GM12878 (cell line): ENCODE measurements around the gene WDR91. TPM values are rescaled to one million over a fixed set of nuclear protein-coding genes. Genes with fewer than 3 reads are reported as not detected.
A peak's percentile ranks its signal among the peaks of the same experiment; 100 is the strongest.

Experiments used
- BMI1 ChIP-seq: fragments of 450-650 bp; IDR thresholded peaks from 2 replicates; pipeline ENCODE4 v1.6.1; 2016; ENCODE audit warnings: mild to moderate bottlenecking, moderate library complexity, borderline replicate concordance
- CBFB ChIP-seq: IDR thresholded peaks from 2 replicates; pipeline ENCODE4 v1.6.1; 2016; ENCODE audit warnings: antibody characterized with exemption, low read depth
- CEBPB ChIP-seq, 2 experiments: fragments of 150-350 bp in 1 of 2; IDR thresholded peaks; 2 replicates each; pipeline ENCODE4 v1.6.1; 2012 to 2014; ENCODE audit warnings: low read depth in 2 of 2, low read length in 2 of 2, borderline replicate concordance in 1 of 2, inconsistent platforms in 1 of 2
- EED ChIP-seq: sonication (generic); IDR thresholded peaks from 2 replicates; pipeline ENCODE4 v1.6.1; 2016; ENCODE audit warnings: antibody characterized with exemption, low read depth
- EZH2 ChIP-seq: IDR thresholded peaks from 2 replicates; pipeline ENCODE4 v1.6.1; 2012; ENCODE audit warnings: low read depth, mild to moderate bottlenecking, control low read depth, inconsistent platforms, low read length, borderline replicate concordance; ENCODE audit not compliant: control insufficient read depth
- JUNB ChIP-seq: IDR thresholded peaks from 2 replicates; pipeline ENCODE4 v1.6.1; 2016; ENCODE audit warnings: antibody characterized with exemption, mild to moderate bottlenecking
- JUND ChIP-seq: IDR thresholded peaks from 2 replicates; pipeline ENCODE4 v1.6.1; 2012; ENCODE audit warnings: low read depth, mild to moderate bottlenecking, low read length, improper control_type of control experiment, moderate library complexity
- KLF5 ChIP-seq: fragments of 450-650 bp; IDR thresholded peaks from 2 replicates; pipeline ENCODE4 v1.6.1; 2014; ENCODE audit warnings: mild to moderate bottlenecking; ENCODE audit not compliant: partially characterized antibody
- NFYA ChIP-seq: IDR thresholded peaks from 2 replicates; pipeline ENCODE4 v1.6.1; 2011; ENCODE audit warnings: low read depth, mild to moderate bottlenecking, low read length, improper control_type of control experiment, borderline replicate concordance
- NFYB ChIP-seq: IDR thresholded peaks from 2 replicates; pipeline ENCODE4 v1.6.1; 2011; ENCODE audit warnings: low read depth, mild to moderate bottlenecking, low read length, improper control_type of control experiment, moderate library complexity; ENCODE audit not compliant: insufficient read depth
- NR2C1 ChIP-seq: fragments of 450-650 bp; IDR thresholded peaks from 2 replicates; pipeline ENCODE4 v1.6.1; 2017; ENCODE audit warnings: antibody characterized with exemption, mild to moderate bottlenecking, moderate library complexity
- NR2F1 ChIP-seq: fragments of 450-650 bp; conservative IDR thresholded peaks from 2 replicates; pipeline ENCODE4 v1.6.1; 2017; ENCODE audit warnings: mild to moderate bottlenecking
- RUNX3 ChIP-seq: IDR thresholded peaks from 2 replicates; pipeline ENCODE4 v1.6.1; 2012; ENCODE audit warnings: low read length, inconsistent platforms
- SIN3A ChIP-seq: IDR thresholded peaks from 2 replicates; pipeline ENCODE4 v1.6.1; 2012; ENCODE audit warnings: low read depth, low read length, improper control_type of control experiment
- TCF12 ChIP-seq: IDR thresholded peaks from 2 replicates; pipeline ENCODE4 v1.6.1; 2011; ENCODE audit warnings: low read depth, mild to moderate bottlenecking, low read length
- TCF3 ChIP-seq: IDR thresholded peaks from 2 replicates; pipeline ENCODE4 v1.6.1; 2012; ENCODE audit warnings: low read depth, mild to moderate bottlenecking, low read length, borderline replicate concordance; ENCODE audit not compliant: insufficient read depth
- YY1 ChIP-seq: IDR thresholded peaks from 2 replicates; pipeline ENCODE4 v1.6.1; 2011; ENCODE audit warnings: low read depth, mild to moderate bottlenecking, low read length
- ZNF217 ChIP-seq: fragments of 450-650 bp; IDR thresholded peaks from 2 replicates; pipeline ENCODE4 v1.6.1; 2017; ENCODE audit warnings: antibody characterized with exemption, mild to moderate bottlenecking
- polyA plus RNA-seq, 11 experiments: library from polyadenylated mRNA; depleted of rRNA in 4 of 11; unstranded in 6 of 11; stranded (reverse) in 5 of 11; fragments of >200 nt; fragmentation: Nextera tagmentation in 4 of 11; fragmentation: Illumina TruSeq in 1 of 11; extraction: Ambion mirVana in 4 of 11; extraction: Trizol in 1 of 11; gene quantifications; 1 replicate in 1 of 11; 2 replicates in 10 of 11; pipeline versions ENCODE4 v1.2.1 to v1.2.3, GENCODE V29; 2011 to 2016; ENCODE audit warnings: inconsistent platforms in 2 of 11, missing spikeins in 2 of 11, low read depth in 1 of 11
- total RNA-seq, 4 experiments: library from RNA; depleted of rRNA in 3 of 4; stranded (reverse); fragments of >200 nt in 3 of 4; fragmentation: Illumina TruSeq in 1 of 4; extraction: Trizol in 1 of 4; gene quantifications; 2 replicates each; pipeline versions ENCODE4 v1.2.1 to v1.2.3, GENCODE V29; 2013 to 2021
- TF ChIP-seq, protein P1 (sequence below): fragments of 450-650 bp; IDR thresholded peaks from 2 replicates; pipeline ENCODE4 v1.6.1; 2018; ENCODE audit warnings: borderline replicate concordance, mild to moderate bottlenecking; ENCODE audit not compliant: partially characterized antibody
- TF ChIP-seq, protein P2 (sequence below): fragments of 450-650 bp; formaldehyde crosslinking; IDR thresholded peaks from 2 replicates; pipeline ENCODE4 v1.4.0; 2020; ENCODE audit warnings: mild to moderate bottlenecking, moderate library complexity
- TF ChIP-seq, protein P3 (sequence below): IDR thresholded peaks from 2 replicates; pipeline ENCODE4 v1.6.1; 2012; ENCODE audit warnings: low read depth, low read length, improper control_type of control experiment
- TF ChIP-seq, protein P4 (sequence below): IDR thresholded peaks from 2 replicates; pipeline ENCODE4 v1.6.1; 2012; ENCODE audit warnings: mild to moderate bottlenecking, low read depth, low read length

Gene WDR91
- total and polyA plus RNA-seq, 10 of the 15 experiments (the other 5 are each of a cell fraction or from before 2014, with no cell fraction given) = 7.6 to 83.3 (median 16.5) TPM

DNA sequence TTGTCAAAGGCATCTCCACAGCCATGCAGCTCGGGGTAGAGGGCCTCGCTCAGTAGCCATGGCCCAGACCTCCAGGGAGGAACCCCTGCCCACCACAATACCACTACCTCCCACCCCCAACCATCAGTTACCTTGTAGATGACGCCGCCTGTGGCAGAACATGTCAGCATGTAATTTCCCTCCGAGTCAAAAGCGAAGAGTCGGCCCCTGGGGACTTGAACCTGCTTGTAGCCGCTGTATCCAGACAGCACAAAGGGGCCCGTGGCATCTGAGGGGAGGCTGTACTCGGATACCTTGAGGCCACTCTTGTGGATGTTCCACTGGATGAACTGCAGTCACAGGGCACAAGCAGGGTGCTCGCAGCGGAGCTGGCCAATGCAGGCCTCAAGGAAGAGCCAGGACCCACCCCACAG, 24.5 kb downstream of the WDR91 start (continued):
- TF ChIP-seq ZNF217 (no peak), BMI1 (peak; percentile 67; the same call in 1 of the 2 replicates), KLF5 (peak; percentile 88), TCF12 (peak; percentile 88), TCF3 (no peak), YY1 (0 out of 2 replicates have a peak, but pooled peaks have one; percentile 64), JUNB (peak; percentile 98), CEBPB (IDR thresholded peaks at IDR 0.05; ENCODE audit: borderline replicate concordance in 1 of 2, low read depth in 2 of 2, low read length in 2 of 2) (no peak), RUNX3 (peak; percentile 97), NR2C1 (no peak), EED (peak; percentile 85), SIN3A (no peak), NFYB (no peak), NR2F1 (peak; percentile 95), NFYA (no peak), JUND (peak; percentile 93; the same call in 1 of the 2 replicates), EZH2 (no peak), CBFB (peak; percentile 88)
- TF ChIP-seq, protein P1, sequence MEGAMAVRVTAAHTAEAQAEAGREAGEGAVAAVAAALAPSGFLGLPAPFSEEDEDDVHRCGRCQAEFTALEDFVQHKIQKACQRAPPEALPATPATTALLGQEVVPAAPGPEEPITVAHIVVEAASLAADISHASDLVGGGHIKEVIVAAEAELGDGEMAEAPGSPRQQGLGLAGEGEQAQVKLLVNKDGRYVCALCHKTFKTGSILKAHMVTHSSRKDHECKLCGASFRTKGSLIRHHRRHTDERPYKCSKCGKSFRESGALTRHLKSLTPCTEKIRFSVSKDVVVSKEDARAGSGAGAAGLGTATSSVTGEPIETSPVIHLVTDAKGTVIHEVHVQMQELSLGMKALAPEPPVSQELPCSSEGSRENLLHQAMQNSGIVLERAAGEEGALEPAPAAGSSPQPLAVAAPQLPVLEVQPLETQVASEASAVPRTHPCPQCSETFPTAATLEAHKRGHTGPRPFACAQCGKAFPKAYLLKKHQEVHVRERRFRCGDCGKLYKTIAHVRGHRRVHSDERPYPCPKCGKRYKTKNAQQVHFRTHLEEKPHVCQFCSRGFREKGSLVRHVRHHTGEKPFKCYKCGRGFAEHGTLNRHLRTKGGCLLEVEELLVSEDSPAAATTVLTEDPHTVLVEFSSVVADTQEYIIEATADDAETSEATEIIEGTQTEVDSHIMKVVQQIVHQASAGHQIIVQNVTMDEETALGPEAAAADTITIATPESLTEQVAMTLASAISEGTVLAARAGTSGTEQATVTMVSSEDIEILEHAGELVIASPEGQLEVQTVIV = no peak
- TF ChIP-seq, protein P2, sequence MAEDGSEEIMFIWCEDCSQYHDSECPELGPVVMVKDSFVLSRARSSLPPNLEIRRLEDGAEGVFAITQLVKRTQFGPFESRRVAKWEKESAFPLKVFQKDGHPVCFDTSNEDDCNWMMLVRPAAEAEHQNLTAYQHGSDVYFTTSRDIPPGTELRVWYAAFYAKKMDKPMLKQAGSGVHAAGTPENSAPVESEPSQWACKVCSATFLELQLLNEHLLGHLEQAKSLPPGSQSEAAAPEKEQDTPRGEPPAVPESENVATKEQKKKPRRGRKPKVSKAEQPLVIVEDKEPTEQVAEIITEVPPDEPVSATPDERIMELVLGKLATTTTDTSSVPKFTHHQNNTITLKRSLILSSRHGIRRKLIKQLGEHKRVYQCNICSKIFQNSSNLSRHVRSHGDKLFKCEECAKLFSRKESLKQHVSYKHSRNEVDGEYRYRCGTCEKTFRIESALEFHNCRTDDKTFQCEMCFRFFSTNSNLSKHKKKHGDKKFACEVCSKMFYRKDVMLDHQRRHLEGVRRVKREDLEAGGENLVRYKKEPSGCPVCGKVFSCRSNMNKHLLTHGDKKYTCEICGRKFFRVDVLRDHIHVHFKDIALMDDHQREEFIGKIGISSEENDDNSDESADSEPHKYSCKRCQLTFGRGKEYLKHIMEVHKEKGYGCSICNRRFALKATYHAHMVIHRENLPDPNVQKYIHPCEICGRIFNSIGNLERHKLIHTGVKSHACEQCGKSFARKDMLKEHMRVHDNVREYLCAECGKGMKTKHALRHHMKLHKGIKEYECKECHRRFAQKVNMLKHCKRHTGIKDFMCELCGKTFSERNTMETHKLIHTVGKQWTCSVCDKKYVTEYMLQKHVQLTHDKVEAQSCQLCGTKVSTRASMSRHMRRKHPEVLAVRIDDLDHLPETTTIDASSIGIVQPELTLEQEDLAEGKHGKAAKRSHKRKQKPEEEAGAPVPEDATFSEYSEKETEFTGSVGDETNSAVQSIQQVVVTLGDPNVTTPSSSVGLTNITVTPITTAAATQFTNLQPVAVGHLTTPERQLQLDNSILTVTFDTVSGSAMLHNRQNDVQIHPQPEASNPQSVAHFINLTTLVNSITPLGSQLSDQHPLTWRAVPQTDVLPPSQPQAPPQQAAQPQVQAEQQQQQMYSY (CRISPR knock-in tag) = no peak
- TF ChIP-seq, protein P3, sequence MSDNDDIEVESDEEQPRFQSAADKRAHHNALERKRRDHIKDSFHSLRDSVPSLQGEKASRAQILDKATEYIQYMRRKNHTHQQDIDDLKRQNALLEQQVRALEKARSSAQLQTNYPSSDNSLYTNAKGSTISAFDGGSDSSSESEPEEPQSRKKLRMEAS = no peak
- TF ChIP-seq, protein P4, sequence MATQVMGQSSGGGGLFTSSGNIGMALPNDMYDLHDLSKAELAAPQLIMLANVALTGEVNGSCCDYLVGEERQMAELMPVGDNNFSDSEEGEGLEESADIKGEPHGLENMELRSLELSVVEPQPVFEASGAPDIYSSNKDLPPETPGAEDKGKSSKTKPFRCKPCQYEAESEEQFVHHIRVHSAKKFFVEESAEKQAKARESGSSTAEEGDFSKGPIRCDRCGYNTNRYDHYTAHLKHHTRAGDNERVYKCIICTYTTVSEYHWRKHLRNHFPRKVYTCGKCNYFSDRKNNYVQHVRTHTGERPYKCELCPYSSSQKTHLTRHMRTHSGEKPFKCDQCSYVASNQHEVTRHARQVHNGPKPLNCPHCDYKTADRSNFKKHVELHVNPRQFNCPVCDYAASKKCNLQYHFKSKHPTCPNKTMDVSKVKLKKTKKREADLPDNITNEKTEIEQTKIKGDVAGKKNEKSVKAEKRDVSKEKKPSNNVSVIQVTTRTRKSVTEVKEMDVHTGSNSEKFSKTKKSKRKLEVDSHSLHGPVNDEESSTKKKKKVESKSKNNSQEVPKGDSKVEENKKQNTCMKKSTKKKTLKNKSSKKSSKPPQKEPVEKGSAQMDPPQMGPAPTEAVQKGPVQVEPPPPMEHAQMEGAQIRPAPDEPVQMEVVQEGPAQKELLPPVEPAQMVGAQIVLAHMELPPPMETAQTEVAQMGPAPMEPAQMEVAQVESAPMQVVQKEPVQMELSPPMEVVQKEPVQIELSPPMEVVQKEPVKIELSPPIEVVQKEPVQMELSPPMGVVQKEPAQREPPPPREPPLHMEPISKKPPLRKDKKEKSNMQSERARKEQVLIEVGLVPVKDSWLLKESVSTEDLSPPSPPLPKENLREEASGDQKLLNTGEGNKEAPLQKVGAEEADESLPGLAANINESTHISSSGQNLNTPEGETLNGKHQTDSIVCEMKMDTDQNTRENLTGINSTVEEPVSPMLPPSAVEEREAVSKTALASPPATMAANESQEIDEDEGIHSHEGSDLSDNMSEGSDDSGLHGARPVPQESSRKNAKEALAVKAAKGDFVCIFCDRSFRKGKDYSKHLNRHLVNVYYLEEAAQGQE = no peak
